A549 (cell line): Measurements from ENCODE around the gene SORCS1. TPM values are rescaled to one million over a fixed set of nuclear protein-coding genes. Genes with fewer than 3 reads are reported as not detected.

ENCODE experiments used
- ATAC-seq, 2 experiments: fragments of 200-7000 bp in 1 of 2; fragments of >200 bp in 1 of 2; cut with Nextera tagmentation in 1 of 2; cut with Tn5 transposase in 1 of 2; 3 replicates each; pipeline versions ENCODE4 v1.8.0 to v1.9.1; 2018 to 2020; ENCODE audit warnings: mild to moderate bottlenecking in 1 of 2, moderate library complexity in 1 of 2
- CTCF ChIA-PET: fragments of 300-600 bp; sonication (Branson Sonifier 250); formaldehyde crosslinking; extraction: SDS; loops from one replicate; lab custom pipeline; 2021; ENCODE audit warnings: antibody characterized with exemption, inconsistent platforms; lab: Yijun Ruan, JAX
- POLR2A ChIA-PET: fragments of 350-600 bp; formaldehyde crosslinking; extraction: SDS; loops from one replicate; lab custom pipeline; 2021; ENCODE audit warnings: antibody characterized with exemption, inconsistent platforms; lab: Yijun Ruan, JAX
- DNase-seq, 2 experiments: peaks; one replicate each; pipeline versions ENCODE4 v3.0.0 to v3.0.0-alpha.2; 2011 to 2016; ENCODE audit warnings: low read depth in 1 of 2, low spot score in 1 of 2
- FAIRE-seq: peaks from 2 replicates; lab custom pipeline; 2011; peaks lifted over from hg19 to GRCh38; lab: Jason Lieb, UNC
- H3K27ac ChIP-seq, 2 experiments: fragments of >200 bp; sonication (Bioruptor Twin); formaldehyde crosslinking; 3 replicates each; pipeline ENCODE4 v1.5.1; 2016 to 2017
- H3K4me1 ChIP-seq: fragments of >200 bp; sonication (Bioruptor Twin); formaldehyde crosslinking; 3 replicates; pipeline ENCODE4 v1.6.1; 2016
- H3K4me2 ChIP-seq: fragments of >200 bp; sonication (Bioruptor Twin); formaldehyde crosslinking; 3 replicates; pipeline ENCODE4 v1.6.1; 2016
- H3K4me3 ChIP-seq: fragments of >200 bp; sonication (Bioruptor Twin); formaldehyde crosslinking; 3 replicates; pipeline ENCODE4 v1.5.1; 2016
- H3K9me3 ChIP-seq: fragments of >200 bp; sonication (Bioruptor Twin); formaldehyde crosslinking; 3 replicates; pipeline ENCODE4 v1.6.1; 2016
- ATOH8 ChIP-seq: fragments of 250-450 bp; sonication (Bioruptor Pico); IDR thresholded peaks from 2 replicates; pipeline ENCODE4 v1.5.0; 2020; ENCODE audit warnings: low read depth, mild to moderate bottlenecking, moderate library complexity
- CHD4 ChIP-seq: fragments of 200-600 bp; sonication (generic); IDR thresholded peaks from 2 replicates; pipeline ENCODE4 v1.6.1; 2016; ENCODE audit warnings: antibody characterized with exemption, mild to moderate bottlenecking, borderline replicate concordance
- CTCF ChIP-seq: fragments of >200 bp; sonication (Bioruptor Twin); formaldehyde crosslinking; IDR thresholded peaks from 3 replicates; pipeline ENCODE4 v1.5.1; 2016
- E2F6 ChIP-seq: IDR thresholded peaks from 2 replicates; pipeline ENCODE4 v1.6.1; 2012; ENCODE audit warnings: low read depth, borderline replicate concordance
- EHF ChIP-seq: fragments of 250-450 bp; sonication (Bioruptor Pico); IDR thresholded peaks from 2 replicates; pipeline ENCODE4 v1.5.0; 2020; ENCODE audit warnings: mild to moderate bottlenecking
- ELK1 ChIP-seq: fragments of 150-350 bp; IDR thresholded peaks from 2 replicates; pipeline ENCODE4 v1.6.1; 2014; ENCODE audit warnings: low read depth, mild to moderate bottlenecking, low read length
- EP300 ChIP-seq, 2 experiments: fragments of >200 bp; sonication (Bioruptor Twin); formaldehyde crosslinking; IDR thresholded peaks; 2 replicates in 1 of 2; 3 replicates in 1 of 2; pipeline ENCODE4 v1.6.1; 2016 to 2017
- FOSB ChIP-seq: fragments of 250-450 bp; sonication (Bioruptor Pico); IDR thresholded peaks from 2 replicates; pipeline ENCODE4 v1.5.0; 2020; ENCODE audit warnings: mild to moderate bottlenecking, moderate library complexity
- HDAC2 ChIP-seq: fragments of 200-600 bp; sonication (generic); IDR thresholded peaks from 2 replicates; pipeline ENCODE4 v1.6.1; 2016
- HES2 ChIP-seq: fragments of >200 bp; sonication (Bioruptor Twin); formaldehyde crosslinking; IDR thresholded peaks from 2 replicates; pipeline ENCODE4 v1.6.1; 2016
- HEYL ChIP-seq: fragments of 250-450 bp; sonication (Bioruptor Pico); IDR thresholded peaks from 2 replicates; pipeline ENCODE4 v1.8.0; 2021; ENCODE audit warnings: mild to moderate bottlenecking, moderate library complexity
- HOXA7 ChIP-seq: fragments of 250-450 bp; sonication (Bioruptor Pico); IDR thresholded peaks from 2 replicates; pipeline ENCODE4 v1.5.0; 2020; ENCODE audit warnings: mild to moderate bottlenecking, moderate library complexity
- JUN ChIP-seq, 2 experiments: fragments of >200 bp; sonication (Bioruptor Twin); formaldehyde crosslinking; IDR thresholded peaks; 2 replicates in 1 of 2; 3 replicates in 1 of 2; pipeline ENCODE4 v1.6.1; 2016 to 2017
- KDM1A ChIP-seq: fragments of 200-600 bp; sonication (generic); IDR thresholded peaks from 2 replicates; pipeline ENCODE4 v1.6.1; 2016; ENCODE audit warnings: low read depth, mild to moderate bottlenecking
- MAFK ChIP-seq: fragments of 450-650 bp; IDR thresholded peaks from 2 replicates; pipeline ENCODE4 v1.6.1; 2014; ENCODE audit not compliant: partially characterized antibody
- MAX ChIP-seq: IDR thresholded peaks from 2 replicates; pipeline ENCODE4 v1.6.1; 2012
- NFE2L2 ChIP-seq: fragments of 150-350 bp; conservative IDR thresholded peaks from 2 replicates; pipeline ENCODE4 v1.6.1; 2014; ENCODE audit warnings: low read length
- RNF2 ChIP-seq: fragments of 200-600 bp; sonication (generic); IDR thresholded peaks from 2 replicates; pipeline ENCODE4 v1.6.1; 2016; ENCODE audit warnings: low read depth, mild to moderate bottlenecking, antibody characterized with exemption, moderate library complexity, borderline replicate concordance
- SMC3 ChIP-seq: fragments of >200 bp; sonication (Bioruptor Twin); formaldehyde crosslinking; IDR thresholded peaks from 3 replicates; pipeline ENCODE4 v1.6.1; 2018; ENCODE audit warnings: inconsistent platforms
- ZC3H11A ChIP-seq: fragments of 450-650 bp; IDR thresholded peaks from 2 replicates; pipeline ENCODE4 v1.6.1; 2014; ENCODE audit warnings: antibody characterized with exemption, mild to moderate bottlenecking
- ZFP36 ChIP-seq: fragments of 450-650 bp; IDR thresholded peaks from 2 replicates; pipeline ENCODE4 v1.6.1; 2014; ENCODE audit warnings: borderline replicate concordance; ENCODE audit not compliant: partially characterized antibody
- ZNF302 ChIP-seq: fragments of 250-450 bp; sonication (Bioruptor Pico); IDR thresholded peaks from 2 replicates; pipeline ENCODE4 v1.9.0; 2021; ENCODE audit warnings: inconsistent platforms, mild to moderate bottlenecking, moderate library complexity
- ZSCAN20 ChIP-seq: fragments of 250-450 bp; sonication (Bioruptor Pico); IDR thresholded peaks from 2 replicates; pipeline ENCODE4 v1.8.0; 2022; ENCODE audit warnings: mild to moderate bottlenecking, moderate library complexity
- WGBS: methylation state at CpG from one replicate; pipeline ENCODE4 v1.1.6; 2017; ENCODE audit errors: missing lambda C conversion rate; 5-methylcytosine and 5-hydroxymethylcytosine counted together
- polyA plus RNA-seq, 4 experiments: library from polyadenylated mRNA; depleted of rRNA in 3 of 4; stranded (reverse); fragments of >200 nt; fragmentation: RNase III in 1 of 4; extraction: RNeasy Plus Mini Kit Qiagen cat#74134 plus additional on column Dnase treatment in 1 of 4; gene quantifications; 2 replicates in 3 of 4; 3 replicates in 1 of 4; pipeline ENCODE4 v1.2.3, GENCODE V29; 2011 to 2017

Gene SORCS1
- polyA plus RNA-seq, 2 of the 4 experiments (the other 2 are of a cell fraction): not detected

GRCh38 chr10:106626371-106626770 is 538.1 kb downstream of the SORCS1 start:
- TF ChIP-seq HDAC2 (no peak), ATOH8 (CRISPR knock-in tag) (no peak), MAFK (no peak), FOSB (CRISPR knock-in tag) (no peak), NFE2L2 (no peak), E2F6 (no peak), ZC3H11A (no peak), CTCF (no peak), HOXA7 (CRISPR knock-in tag) (no peak), ZNF302 (CRISPR knock-in tag) (no peak), SMC3 (no peak), EP300 (IDR thresholded peaks at IDR 0.05) (no peak), ELK1 (no peak), MAX (no peak), JUN (IDR thresholded peaks at IDR 0.05) (no peak), HES2 (no peak), ZFP36 (no peak), EHF (no peak)
- no peak for DNase-seq
- no peak overlapping the region for H3K4me3 ChIP-seq
- ChIA-PET CTCF (interaction anchor here (1.3 kb wide), 1 partner anchor 19 kb away, joined by 3 read pairs; no protein-coding TSS in a partner anchor), POLR2A (no interaction called here)
- WGBS: 0% methylated on average over 2 of the region's 2 CpGs
- no peak overlapping the region for H3K27ac ChIP-seq
- no peaks in the 10 kb centered on the region for H3K9me3 ChIP-seq
- no peak overlapping the region for H3K4me2 ChIP-seq
- FAIRE-seq: no peak
- no peaks in the 10 kb centered on the region for H3K4me1 ChIP-seq
- ATAC-seq: no peak

- TF ChIP-seq ATOH8 (CRISPR knock-in tag): no peak
- TF ChIP-seq CHD4: no peak
- no peak for TF ChIP-seq HOXA7 (CRISPR knock-in tag)
- no peak for TF ChIP-seq NFE2L2
- no peak for TF ChIP-seq HEYL (CRISPR knock-in tag)
- no peak for TF ChIP-seq RNF2
- TF ChIP-seq KDM1A: no peak
- no peak for TF ChIP-seq ZSCAN20 (CRISPR knock-in tag)
- no peak for TF ChIP-seq FOSB (CRISPR knock-in tag)
Observed at GRCh38 chr10:106625751-106626150, 538.8 kb downstream of the SORCS1 start.

More at GRCh38 chr10:106625751-106626150, 538.8 kb downstream of the SORCS1 start:
- FAIRE-seq (no peak), ATAC-seq (no peak), DNase-seq (no peak)
- H3K4me2 ChIP-seq: no peak overlapping the region
- WGBS: 36% methylated on average over 6 of the region's 6 CpGs
- POLR2A ChIA-PET: no interaction called here
- CTCF ChIA-PET: interaction anchor here (0.6 to 1.6 kb wide), 8 partner anchors 11 to 1973 kb away, joined by 3 to 5 read pairs (median 3); no protein-coding TSS in a partner anchor
- no peak overlapping the region for H3K4me3 ChIP-seq
- no peaks in the 10 kb centered on the region for H3K9me3 ChIP-seq
- no peak overlapping the region for H3K27ac ChIP-seq
- no peaks in the 10 kb centered on the region for H3K4me1 ChIP-seq
